ENCODE results near the gene FUT8.
"Not testable (repeated sequence)": the region's sequence is repeated elsewhere in the genome, so short reads cannot be mapped to it uniquely, and the experiment has no call there.

The FUT8 gene

DNA sequence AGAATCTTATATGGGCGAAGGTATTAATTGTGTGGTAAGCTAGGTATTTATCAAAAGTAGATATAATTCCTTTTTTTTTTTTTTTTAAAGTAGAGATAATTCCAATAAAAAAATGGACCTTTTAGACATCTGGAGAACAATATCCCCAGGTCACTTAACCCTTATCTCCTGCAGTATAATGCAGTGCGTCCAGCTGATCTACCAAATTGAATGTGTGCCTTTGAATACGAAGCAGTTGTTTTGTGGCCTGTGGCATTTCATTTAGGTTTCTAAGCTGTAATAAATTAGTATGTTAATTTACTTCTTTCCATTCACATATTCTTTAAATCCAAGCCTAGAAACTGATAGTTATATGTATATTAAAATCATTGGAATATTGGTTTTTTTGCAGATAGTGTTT is 3.1 kb downstream of the FUT8 start:
- no peak for DNase-seq (ENCODE audit: low read depth, low spot score)

DNA sequence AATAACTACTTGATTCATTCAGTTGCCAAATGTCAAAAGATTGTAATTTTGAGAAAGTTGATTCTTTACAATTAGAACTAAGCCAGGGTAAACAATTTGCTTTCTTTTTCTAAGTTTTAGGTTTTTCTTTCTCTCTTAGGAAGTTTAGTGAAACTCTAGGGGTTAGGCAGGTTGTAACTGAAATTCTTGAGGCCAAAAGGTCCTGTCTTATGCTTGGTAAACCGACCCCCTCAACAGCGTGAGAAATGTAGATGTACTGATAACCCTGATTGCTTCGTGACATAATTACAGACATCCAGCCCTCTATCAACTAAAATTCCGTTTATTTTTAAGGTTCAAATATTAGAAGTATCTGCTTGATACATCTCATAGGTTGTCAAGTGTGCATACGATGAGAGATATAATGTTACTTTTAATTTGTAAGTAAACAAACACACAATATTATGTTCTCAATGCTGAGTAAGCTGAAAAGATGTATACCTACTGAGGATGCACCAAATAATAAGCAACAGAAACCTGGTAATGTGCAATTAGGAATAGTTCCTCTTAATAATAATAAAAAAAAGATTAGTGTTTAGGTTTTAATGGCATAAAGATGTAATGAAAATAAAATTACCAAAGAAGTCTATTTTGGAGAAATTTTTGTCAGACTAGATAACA is 7.2 kb downstream of the FUT8 start:
- DNase-seq (ENCODE audit: low read depth, low spot score), result no peak

DNA sequence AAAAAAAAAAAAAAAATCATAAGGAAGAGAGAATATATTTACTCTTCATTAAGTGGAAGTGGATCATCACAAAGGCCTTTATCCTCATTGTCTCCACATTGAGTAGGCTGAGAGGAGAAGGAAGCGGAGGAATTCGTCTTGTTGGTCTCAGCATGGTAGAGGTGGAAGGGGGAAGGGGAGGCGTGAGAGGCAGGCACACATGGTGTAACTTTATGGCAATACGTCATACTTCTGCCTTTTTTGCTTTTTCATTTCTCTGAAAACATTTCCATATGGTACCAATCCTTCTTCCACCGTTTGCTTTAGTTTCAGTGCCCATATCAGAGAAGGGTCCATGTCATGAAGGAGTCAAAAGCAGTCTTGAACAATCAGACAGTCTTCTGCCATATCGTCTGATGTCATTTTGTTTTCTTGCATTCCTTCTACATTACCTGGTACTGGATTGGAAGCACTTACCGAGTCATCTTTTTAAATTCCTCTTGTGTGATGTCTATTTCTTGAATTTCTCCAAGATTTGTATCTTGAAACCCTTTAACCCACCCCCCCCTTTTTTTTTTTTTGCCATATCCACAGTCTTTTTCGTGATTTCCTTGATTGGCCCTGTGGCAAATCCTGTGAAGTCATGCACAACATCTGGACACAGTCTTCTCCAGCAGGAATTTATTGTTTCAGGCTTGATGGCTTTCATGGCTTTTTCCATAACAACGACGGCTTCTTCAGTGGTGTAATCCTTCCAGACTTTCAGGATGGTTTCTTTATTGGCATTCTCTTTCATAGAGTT is 8.9 kb downstream of the FUT8 start:
- DNase-seq (ENCODE audit: low read depth, low spot score), result no peak

DNA sequence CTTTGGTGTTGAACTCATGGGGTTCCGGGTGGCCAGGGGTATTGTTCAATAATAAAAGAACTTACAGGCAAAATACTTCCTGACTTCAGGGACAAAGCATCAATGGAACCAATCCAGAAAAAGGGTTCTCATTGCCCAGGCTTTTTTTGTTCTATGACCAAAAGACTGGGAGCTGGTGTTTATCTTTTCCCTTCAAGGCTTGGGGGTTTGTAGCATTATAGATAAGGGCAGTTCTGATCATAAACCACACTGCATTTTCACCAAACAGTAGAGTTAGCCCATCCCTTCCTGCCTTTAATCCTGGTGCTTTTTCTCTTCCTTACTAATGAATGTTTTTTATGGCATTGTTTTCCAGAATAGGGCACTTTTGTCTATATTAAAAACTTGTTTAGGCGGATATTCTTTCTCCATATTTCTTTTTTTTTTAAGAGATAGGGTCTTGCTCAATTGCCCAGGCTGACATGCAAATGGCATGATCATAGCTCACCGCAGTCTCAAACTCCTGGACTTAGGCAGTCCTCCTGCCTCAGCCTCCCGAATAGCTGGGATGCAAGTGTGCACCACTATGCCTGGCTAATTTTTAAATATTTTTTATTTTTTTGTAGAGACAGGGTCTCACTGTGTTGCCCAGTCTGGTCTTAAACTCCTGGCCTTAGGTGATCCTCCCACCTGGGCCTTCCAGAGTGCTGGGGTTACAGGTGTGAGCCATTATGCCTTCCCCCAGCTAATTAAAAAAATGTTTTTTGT is 9.7 kb downstream of the FUT8 start:
- DNase-seq (ENCODE audit: low read depth, low spot score), result no peak

DNA sequence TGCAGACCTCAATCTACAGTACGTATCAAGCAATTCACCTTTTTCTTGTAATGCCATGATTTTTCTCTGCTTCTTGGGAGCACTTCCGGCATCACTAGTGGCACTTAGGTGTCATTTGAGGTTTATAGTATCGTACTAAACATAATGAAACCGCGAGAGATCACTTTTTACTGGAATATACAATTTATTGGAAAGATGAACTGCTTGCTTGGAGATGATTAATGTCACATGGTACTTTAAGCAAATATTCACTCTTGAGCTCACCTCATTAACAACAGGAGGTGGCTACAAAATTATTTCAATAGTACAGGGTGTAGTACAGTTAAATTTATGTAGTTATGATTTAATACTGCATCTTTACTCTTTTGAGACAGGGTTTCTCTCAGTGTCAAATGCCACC is 11.5 kb downstream of the FUT8 start:
- no peak for DNase-seq (ENCODE audit: low read depth, low spot score)

DNA sequence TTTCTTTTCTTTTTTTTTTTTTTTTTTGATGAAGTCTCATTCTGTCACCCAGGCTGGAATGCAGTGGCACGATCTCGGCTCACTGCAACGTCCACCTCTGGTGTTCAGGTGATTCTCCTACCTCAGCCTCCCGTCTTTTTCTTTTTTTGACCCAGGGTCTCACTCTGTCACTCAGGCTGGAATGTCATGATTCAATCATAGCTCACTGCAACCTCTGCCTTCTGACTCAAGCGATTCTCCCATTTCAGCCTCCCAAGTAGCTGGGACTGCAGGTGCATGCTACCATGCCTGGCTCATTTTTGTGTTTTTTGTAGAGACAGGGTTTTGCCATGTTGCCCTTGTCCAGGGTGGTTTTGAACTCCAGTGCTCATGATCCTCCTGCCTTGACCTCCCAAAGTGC is 12.0 kb downstream of the FUT8 start:
- no peak for DNase-seq (ENCODE audit: low read depth, low spot score)

DNA sequence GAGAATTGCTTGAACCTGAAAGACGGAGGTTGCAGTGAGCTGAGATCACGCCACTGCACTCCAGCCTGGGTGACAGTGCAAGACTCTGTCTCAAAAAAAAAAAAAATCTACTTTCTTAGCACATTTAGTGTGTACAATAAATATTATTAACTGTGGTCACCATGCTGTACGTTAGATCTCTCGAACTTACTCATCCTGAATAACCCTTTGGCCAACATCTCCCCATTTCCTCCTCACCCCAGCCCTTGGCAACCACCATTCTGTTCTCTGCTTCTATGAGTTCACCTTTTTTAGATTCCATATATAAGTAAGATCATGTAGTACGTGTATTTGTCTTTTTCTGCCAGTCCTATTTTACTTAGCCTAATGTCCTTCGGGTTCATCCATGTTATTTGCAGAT is 13.4 kb downstream of the FUT8 start:
- no peak for DNase-seq (ENCODE audit: low read depth, low spot score)

DNA sequence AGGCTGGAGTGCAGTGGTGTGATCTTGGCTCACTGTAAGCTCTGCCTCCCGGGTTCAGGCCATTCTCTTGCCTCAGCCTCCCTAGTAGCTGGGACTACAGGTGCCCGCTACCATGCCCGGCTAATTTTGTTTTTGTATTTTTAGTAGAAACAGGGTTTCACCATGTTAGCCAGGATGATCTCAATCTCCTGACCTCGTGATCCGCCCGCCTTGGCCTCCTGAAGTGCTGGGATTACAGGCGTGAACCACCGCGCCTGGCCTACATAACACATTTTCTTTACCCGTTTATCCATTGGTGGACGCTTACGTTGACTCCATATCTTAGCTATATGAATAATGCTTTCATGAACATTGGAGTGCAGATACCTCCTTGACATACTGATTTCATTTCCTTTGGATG is 14.4 kb downstream of the FUT8 start:
- not testable (repeated sequence) for DNase-seq (ENCODE audit: low read depth, low spot score)

DNA sequence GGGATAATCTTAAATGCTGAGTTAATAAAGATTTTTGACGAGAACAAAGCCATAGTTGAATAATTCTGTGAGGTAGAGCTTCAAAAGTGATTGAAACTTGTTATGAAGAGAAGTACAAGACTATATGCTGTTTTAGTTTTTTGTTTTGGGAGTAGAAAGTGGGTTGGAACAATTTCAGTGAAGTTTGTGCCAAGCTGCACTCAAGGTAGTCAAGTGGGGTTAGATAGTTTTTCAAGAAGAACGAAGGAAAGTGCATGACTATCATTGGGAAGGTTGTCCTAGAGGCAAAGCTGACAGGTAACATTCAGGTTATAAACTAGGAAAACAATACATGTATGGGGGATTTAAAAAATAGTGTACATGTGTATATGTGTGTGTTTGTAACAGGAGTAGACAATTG is 16.2 kb downstream of the FUT8 start:
- no peak for DNase-seq (ENCODE audit: low read depth, low spot score)

DNA sequence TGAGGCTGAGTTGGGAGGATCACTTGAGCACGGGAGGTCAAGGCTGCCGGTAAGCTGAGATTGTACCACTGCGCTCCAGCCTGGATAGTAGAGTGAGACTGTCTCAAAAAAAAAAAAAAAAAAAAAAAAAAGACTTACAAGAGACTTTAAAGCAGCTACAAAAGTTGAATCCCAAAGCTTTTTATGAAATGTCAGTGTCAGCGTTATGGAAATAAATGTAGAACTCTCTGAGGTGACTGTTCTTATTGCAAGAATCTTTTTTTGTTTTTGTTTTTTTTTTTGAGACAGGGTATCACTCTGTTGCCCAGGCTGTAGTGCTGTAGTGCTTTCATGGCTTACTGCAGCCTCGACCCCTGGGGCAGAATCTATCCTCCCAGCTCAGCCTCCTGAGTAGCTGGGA is 17.2 kb downstream of the FUT8 start:
- no peak for DNase-seq (ENCODE audit: low read depth, low spot score)

DNA sequence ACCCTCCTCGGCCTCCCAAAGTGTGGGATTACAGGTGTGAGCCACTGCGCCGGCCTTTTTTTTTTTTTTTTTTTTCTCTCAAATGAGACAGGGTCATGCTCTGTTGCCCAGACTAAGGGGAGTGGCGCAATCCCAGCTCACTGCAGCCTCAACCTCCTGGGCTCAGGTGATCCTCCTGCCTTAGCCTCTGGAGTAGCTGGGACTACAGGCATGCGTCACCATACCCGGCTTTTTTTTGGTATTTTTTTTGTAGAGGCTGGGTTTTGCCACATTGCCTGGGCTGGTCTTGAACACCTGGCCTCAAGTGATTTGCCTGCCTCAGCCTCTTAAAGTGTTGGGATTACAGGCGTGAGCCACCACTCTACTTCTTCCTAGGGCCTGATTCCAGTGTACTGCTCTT is 18.7 kb downstream of the FUT8 start:
- no peak for DNase-seq (ENCODE audit: low read depth, low spot score)

DNA sequence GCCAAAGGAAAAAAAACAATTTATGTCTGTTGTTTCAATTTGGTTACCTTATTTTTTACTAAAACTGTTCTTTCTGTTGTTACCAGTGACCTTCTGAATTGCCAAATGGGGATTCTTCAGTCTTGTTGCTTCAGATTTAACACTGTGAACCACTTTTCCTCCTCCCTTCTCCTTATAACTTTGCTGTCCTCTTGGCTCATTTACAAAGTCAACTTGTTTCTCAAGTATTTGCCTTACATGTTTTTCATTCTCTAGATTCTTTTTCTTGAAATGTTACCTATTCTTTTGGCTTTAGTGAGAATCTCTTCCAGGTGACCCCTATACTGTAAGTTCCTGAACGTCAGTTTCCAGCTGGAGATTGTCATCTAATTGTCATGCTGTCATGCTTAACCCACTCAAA is 19.4 kb downstream of the FUT8 start:
- DNase-seq (ENCODE audit: low read depth, low spot score), result no peak

DNA sequence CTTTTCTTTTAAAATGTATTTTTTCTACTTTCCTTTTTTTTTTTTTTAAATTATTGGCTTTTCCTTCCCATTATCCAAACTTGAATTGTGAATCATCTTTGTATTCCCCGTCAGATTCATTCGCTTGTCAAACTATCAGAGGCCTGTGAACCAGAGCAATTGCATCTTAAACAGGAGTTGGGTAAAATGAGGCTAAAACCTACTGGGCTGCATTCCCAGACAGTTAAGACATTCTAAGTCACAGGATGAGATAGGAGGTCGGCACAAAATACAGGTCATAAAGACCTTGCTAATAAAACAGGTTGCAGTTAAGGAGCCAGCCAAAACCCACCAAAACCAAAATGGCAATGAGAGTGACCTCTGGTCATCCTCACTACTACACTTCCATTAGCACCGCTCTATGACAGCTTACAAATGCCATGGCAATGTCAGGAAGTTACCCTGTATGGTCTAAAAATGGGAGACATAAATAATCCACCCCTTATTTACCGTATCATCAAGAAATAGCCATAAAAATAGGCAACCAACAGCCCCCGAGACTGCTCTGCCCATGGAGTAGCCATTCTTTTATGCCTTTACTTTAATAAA is 19.9 kb downstream of the FUT8 start:
- no peak for DNase-seq (ENCODE audit: low read depth, low spot score)

DNA sequence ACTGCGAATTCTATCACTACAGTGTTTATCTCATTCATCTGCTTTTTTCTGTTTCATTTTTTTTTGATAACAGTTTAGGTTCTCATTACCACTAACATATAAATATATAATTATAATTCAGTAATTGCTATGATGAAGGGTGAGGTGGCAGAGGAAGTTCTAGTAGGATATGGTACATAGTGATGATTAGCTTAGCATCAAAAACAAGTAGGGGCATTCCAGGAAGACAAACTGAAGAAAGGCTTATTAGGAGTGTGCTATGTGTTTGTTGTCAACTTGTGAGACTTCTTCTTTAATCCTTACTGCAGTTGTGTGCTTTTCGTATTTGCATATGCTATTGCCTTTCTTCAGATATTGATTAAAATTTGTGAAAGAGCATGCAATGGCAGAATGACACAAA is 20.6 kb downstream of the FUT8 start:
- no peak for DNase-seq (ENCODE audit: low read depth, low spot score)

DNA sequence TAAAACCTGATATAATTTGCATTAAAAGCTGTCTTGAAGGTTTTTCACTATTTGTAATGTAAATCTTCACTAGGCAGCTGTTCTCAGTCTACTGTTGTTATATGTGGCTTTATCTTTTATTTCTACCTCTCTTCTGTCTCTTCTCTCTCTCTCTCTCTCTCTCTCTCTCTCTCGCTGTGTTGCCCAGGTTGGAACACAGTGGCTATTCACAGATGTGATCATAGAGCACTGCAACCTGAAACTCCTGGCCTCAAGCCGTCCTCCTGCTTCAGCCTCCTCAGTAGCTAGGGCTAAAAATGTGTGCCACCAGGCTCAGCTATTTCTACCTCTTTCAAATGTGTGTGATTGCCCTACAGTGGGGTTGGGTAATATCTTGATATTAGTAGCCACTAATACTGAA is 21.1 kb downstream of the FUT8 start:
- no peak for DNase-seq (ENCODE audit: low read depth, low spot score)

DNA sequence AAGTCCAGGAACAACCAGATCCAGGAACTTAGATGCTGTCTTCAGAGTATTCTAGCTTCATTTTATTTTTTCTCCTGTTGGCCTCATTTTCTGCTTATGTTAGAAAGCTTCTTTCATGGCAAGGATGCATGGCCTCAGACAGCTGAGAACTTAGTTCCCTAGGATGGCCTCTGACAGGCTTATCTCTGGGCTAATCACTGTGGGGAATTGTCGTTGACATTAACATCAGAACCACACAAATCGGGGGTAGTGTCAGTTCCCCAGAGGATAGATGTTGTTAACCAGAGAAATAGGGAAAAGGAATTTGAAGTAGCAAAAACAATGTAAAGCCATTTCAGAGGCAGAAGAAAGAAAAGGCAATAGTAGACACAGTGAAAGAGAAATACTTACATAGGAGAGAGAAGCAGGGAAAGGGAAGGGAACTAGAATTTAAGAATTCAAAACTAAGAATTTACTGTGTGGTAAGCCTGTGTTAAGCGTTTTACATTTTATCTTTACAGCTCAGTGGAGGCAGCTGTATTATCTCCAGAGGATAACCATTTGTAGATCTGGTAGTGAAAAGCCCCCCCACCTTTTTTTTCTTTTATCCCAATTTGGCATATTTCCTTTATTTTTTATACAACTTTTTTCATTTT is 21.8 kb downstream of the FUT8 start:
- no peak for DNase-seq (ENCODE audit: low read depth, low spot score)

DNA sequence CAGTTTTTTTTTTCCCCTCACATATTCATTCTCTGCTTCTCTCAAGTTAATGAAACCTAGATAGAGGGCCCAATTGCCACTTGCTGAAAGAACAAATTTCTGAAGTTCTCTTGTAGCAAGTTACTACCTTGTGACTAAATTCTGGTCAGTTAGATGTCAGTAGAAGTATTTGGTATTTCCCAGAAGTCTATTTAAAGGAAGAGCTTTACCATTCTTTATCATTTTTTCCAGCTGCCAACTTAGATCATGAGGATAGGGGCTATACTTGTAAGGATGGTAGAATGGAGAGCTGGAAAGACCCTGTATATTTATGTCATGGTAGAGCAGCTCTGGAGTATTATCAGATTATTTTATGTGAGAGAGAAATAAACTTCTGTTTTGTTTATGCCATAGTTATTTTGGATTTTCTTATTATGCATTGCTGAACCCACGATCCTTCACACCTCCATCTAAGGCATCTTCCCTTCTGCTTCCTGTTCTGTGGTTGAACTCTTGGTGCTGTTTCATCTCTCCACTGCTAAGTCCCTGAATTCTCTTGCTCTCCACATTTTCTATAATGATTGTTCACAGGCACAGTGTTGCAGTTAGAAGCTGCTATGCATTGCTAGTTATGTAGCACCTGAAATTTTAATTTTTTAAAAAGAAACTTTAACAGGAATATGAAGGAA is 25.9 kb downstream of the FUT8 start:
- no peak for DNase-seq (ENCODE audit: low read depth, low spot score)

DNA sequence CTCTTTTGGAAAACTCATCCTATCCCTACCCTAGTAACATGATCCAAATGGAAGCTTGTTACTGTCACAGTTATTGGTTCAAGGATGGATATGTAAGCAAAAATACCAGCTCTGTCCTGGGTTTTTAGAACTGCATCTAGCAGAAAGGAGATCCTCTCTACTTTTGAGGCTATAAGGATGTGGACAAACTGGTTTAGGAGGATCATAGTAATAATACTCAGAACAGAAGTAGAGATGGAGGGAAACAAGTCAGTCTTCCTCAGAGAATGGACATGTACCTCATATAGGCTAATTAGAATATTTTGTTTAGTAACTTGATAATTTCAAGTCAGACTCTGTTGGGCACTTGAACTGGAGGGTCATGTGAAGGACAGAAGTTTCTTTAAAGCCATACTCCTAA is 26.6 kb downstream of the FUT8 start:
- DNase-seq (ENCODE audit: low read depth, low spot score), result no peak

DNA sequence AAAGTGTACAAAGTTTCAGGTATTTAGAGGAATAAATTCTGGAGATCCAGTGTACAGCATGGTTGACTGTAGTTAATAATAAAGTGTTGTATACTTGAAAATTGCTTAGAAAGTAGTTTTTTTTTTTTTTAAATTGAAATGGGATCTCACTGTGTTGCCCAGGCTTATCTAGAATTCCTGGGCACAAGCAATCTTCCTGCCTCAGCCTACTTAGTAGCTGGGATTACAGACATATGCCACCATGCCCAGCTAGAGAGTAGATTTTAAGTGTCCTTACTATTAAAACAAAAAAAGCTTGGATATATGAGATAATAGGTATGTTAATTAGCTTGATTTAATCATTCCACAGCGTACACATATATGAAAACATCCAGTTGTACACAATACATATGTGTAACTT is 27.7 kb downstream of the FUT8 start:
- DNase-seq (ENCODE audit: low read depth, low spot score), result no peak

DNA sequence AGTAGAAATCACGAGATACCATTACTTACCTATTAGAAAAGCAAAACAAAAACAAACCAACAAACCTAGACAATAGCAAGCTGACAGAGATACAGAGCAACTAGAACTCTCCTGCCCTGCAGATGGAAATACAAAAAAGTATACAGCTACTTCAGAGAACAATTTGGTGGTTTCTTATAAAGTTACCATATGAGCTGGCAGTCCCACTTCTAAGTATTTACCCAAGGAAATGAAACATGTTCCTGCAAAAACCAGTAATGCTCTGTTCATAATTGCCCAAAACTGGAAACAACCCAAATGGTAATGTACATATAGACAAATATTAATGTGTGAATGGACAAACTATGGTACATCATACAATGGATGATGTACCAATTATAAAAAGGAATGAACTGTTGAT is 31.7 kb downstream of the FUT8 start:
- DNase-seq (ENCODE audit: low read depth, low spot score), result no peak

DNA sequence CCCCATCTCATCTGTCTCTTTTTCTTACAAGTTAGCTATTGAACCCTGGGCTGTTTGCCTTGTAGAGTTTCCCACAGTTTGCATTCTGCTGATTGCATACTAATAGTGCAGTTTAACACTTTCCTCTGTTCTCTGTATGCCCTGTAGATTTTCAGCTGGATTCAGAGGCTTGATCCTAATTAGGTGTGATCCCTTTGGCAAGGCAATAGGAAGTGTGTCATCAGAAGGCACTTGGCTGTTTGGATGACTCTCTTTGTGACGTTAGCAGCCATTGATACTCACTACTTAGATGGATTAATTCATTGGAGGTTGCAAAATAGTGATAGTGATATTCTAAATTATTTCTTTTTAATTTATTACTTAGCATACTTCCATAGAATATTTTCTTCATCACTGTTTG is 33.6 kb downstream of the FUT8 start:
- DNase-seq (ENCODE audit: low read depth, low spot score), result no peak

DNA sequence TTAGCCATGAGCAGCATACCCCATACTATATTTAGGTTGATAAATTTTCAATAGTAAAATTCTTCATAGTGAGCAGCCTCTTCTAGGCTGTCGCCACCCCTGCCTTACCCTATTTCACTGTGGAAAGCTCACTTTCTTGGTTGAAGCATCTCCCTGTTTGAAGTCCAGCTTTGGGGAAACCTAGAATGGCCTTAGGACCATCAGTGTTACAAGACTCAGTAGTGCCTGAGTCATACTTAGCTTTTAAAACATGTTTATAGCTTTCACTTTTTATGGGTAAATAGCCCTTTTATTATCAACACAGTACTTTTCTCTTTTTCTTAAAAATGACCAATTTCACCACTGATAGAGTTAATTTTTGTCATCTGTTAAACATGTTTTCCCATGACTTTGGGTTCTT is 37.1 kb downstream of the FUT8 start:
- no peak for DNase-seq (ENCODE audit: low read depth, low spot score)
